K562 (cell line): ENCODE data around the gene CAPN10. TPM values are rescaled to one million over a fixed set of nuclear protein-coding genes. Genes with fewer than 3 reads are reported as not detected.

Experiments
- PHF20 ChIP-seq: fragments of 450-650 bp; IDR thresholded peaks from 2 replicates; pipeline ENCODE4 v1.6.1; 2018; ENCODE audit not compliant: partially characterized antibody
- PHTF2 ChIP-seq: fragments of 250-450 bp; sonication (Bioruptor Pico); IDR thresholded peaks from 2 replicates; pipeline ENCODE4 v1.5.0; 2021; ENCODE audit warnings: mild to moderate bottlenecking
- YY1 ChIP-seq, 3 experiments: IDR thresholded peaks; 2 replicates each; pipeline ENCODE4 v1.6.1; 2011; ENCODE audit warnings: low read length in 2 of 3, mild to moderate bottlenecking in 2 of 3, moderate library complexity in 2 of 3, borderline replicate concordance in 1 of 3, control low read depth in 1 of 3, low read depth in 1 of 3; ENCODE audit not compliant: insufficient read depth in 3 of 3, insufficient replicate concordance in 2 of 3, control insufficient read depth in 1 of 3, insufficient read length in 1 of 3; ENCODE audit errors: extremely low read depth in 1 of 3
- ZBTB5 ChIP-seq: fragments of 450-650 bp; IDR thresholded peaks from 2 replicates; pipeline ENCODE4 v1.6.1; 2017; ENCODE audit warnings: antibody characterized with exemption
- polyA plus RNA-seq, 8 experiments: library from polyadenylated mRNA; depleted of rRNA in 4 of 8; stranded (reverse) in 5 of 8; unstranded in 3 of 8; fragments of >200 nt; fragmentation: Nextera tagmentation in 2 of 8; fragmentation: Illumina TruSeq in 1 of 8; extraction: Ambion mirVana in 2 of 8; extraction: Trizol in 1 of 8; gene quantifications; 2 replicates each; pipeline versions ENCODE4 v1.2.1 to v1.2.3, GENCODE V29; 2011 to 2014; ENCODE audit warnings: inconsistent platforms in 1 of 8, missing spikeins in 1 of 8
- total RNA-seq, 7 experiments: library from RNA; depleted of rRNA in 6 of 7; stranded (reverse); fragments of >200 nt in 6 of 7; fragmentation: Illumina TruSeq in 2 of 7; extraction: Trizol in 2 of 7; gene quantifications; 2 replicates each; pipeline versions ENCODE4 v1.2.1 to v1.2.3, GENCODE V29; 2011 to 2021; ENCODE audit warnings: low replicate concordance in 1 of 7
- TF ChIP-seq, protein P1 (sequence below): IDR thresholded peaks from 2 replicates; pipeline ENCODE4 v1.6.1; 2011; ENCODE audit warnings: borderline replicate concordance, low read depth, mild to moderate bottlenecking, moderate library complexity, low read length; ENCODE audit not compliant: insufficient read depth, poor library complexity, severe bottlenecking

The CAPN10 gene
- total and polyA plus RNA-seq, 9 of the 15 experiments (the other 6 are each of a cell fraction or from before 2014, with no cell fraction given) = 0.08 to 26.1 (median 8.4) TPM

GRCh38 chr2:240601831-240602160 lies 15.3 kb downstream of the CAPN10 start (continued):
- TF ChIP-seq YY1 (IDR thresholded peaks at IDR 0.05; ENCODE audit: borderline replicate concordance in 1 of 3, control insufficient read depth in 1 of 3, extremely low read depth in 1 of 3, insufficient read depth in 3 of 3, insufficient read length in 1 of 3, insufficient replicate concordance in 2 of 3, low read depth in 1 of 3, low read length in 2 of 3) (no peak), PHF20 (no peak), PHTF2 (no peak), ZBTB5 (no peak)
- TF ChIP-seq, protein P1, sequence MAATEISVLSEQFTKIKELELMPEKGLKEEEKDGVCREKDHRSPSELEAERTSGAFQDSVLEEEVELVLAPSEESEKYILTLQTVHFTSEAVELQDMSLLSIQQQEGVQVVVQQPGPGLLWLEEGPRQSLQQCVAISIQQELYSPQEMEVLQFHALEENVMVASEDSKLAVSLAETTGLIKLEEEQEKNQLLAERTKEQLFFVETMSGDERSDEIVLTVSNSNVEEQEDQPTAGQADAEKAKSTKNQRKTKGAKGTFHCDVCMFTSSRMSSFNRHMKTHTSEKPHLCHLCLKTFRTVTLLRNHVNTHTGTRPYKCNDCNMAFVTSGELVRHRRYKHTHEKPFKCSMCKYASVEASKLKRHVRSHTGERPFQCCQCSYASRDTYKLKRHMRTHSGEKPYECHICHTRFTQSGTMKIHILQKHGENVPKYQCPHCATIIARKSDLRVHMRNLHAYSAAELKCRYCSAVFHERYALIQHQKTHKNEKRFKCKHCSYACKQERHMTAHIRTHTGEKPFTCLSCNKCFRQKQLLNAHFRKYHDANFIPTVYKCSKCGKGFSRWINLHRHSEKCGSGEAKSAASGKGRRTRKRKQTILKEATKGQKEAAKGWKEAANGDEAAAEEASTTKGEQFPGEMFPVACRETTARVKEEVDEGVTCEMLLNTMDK = no peak
